Urothelium cell line (cell line): ENCODE results near the gene KANSL2.
"Not testable (repeated sequence)": the region's sequence is repeated elsewhere in the genome, so short reads cannot be mapped to it uniquely, and the experiment has no call there.

Source experiments
- DNase-seq: peaks from one replicate; pipeline ENCODE4 v3.0.0; 2011; ENCODE audit warnings: low spot score, mixed read lengths
- FAIRE-seq: peaks from 2 replicates; lab custom pipeline; 2011; peaks lifted over from hg19 to GRCh38; lab: Jason Lieb, UNC

Gene KANSL2

GRCh38 chr12:48686037-48686595 lies 4.1 kb upstream of the KANSL2 start:
- FAIRE-seq (no peak), DNase-seq (no peak)

DNA sequence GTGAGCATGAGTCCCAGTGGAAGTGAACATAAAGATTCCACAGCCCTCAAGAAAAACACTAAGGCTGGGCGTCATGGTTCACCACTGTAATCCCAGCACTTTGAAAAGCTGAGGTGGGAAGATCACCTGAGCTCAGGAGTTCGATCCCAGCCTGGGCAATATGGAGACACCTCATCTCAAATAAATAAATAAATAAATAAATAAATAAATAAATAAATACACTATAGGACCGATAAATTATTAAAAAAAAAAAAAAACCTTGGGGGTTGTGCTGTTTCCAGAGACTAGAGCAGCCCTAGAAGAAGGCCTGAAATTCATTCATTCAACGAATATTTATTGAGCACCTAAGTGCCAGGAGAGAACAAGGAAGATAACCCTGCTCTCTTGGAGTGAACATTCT lies 1.5 kb upstream of the KANSL2 start:
- FAIRE-seq = no peak
- DNase-seq = no peak

GRCh38 chr12:48682927-48683326 lies 889 bp upstream of the KANSL2 start:
- no peak for DNase-seq
- no peak for FAIRE-seq

DNA sequence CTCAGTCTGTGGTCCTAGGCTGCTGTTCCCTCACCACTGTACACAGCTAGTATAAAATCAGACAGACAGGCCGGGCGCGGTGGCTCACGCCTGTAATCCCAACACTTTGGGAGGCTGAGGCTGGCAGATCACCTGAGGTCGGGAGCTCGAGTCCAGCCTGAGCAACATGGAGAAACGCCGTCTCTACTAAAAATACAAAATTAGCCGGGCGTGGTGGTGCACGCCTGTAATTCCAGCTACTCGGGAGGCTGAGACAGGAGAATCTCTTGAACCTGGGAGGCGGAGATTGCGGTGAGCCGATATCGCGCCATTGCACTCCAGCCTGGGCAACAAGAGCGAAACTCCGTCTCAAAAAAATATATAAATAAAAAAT lies 481 bp upstream of the KANSL2 start:
- DNase-seq, FAIRE-seq: not testable (repeated sequence)

DNA sequence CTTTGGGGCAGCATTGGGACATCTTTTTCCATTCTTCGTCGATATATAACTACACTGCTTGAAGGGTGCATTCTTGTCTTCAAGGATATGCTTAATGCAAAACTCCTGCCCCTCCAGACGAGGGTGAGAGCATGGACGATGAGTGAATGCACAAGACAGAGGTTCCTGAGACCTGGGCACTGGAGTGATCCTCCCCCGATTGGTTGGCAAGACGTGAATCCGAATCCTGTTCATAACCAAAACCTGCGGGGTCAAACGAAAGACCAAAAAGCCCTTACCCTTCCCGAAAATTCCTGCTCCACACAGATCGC lies 684 bp downstream of the KANSL2 start:
- DNase-seq (no peak), FAIRE-seq (no peak)

DNA sequence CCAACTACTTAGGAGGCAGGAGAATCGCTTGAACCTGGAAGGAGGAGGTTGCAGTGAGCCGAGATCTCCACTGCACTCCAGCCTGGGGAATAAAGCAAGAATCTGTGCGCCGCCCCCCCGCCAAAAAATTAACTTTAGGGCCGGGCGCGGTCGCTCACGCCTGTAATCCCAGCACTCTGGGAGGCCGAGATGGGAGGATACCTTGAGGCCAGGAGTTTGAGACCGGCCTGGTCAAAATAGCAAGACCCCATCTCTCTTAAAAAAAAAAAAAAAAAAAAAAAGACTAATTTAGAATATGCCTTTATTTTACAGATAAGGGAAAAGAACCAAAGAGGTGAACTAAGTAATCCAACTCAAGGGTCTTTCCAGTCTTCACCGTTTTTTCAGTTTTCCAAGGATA lies 1.2 kb downstream of the KANSL2 start:
- DNase-seq = no peak
- FAIRE-seq = no peak

- DNase-seq (no peak), FAIRE-seq (no peak)
Observed at GRCh38 chr12:48678551-48679185, 3.4 kb downstream of the KANSL2 start.

DNA sequence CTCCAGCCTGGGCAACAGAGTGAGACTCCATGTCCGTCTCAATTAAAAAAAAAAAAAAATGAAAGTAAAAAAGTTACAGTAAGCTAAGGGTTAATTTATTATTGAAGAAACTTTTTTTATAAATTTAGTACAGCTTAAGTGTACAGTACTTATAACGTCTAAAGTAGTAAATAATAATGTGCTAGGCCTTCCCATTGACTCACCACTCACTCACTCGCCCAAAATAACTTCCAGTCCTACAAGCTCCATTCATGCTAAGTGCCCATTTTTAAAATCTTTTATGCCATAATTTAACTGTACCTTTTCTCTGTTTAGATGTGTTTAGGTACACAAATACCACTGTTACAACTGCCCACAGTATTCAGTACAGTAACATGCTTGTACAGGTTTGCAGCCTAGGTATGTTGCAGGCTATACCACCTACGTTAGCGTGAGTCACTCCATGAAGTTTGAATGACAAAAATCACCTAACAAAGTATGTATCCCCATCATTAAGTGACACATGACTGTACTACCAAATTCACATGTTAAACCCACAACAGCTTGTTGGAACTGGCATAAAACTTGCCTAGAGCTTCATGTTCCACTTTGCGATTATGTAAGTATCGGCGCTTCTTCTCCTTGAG lies 10.7 kb downstream of the KANSL2 start:
- no peak for FAIRE-seq
- DNase-seq = no peak

GRCh38 chr12:48668996-48669395 lies 13.0 kb downstream of the KANSL2 start:
- DNase-seq (no peak), FAIRE-seq (no peak)

GRCh38 chr12:48659863-48660262 lies 22.2 kb downstream of the KANSL2 start:
- no peak for DNase-seq
- no peak for FAIRE-seq

DNA sequence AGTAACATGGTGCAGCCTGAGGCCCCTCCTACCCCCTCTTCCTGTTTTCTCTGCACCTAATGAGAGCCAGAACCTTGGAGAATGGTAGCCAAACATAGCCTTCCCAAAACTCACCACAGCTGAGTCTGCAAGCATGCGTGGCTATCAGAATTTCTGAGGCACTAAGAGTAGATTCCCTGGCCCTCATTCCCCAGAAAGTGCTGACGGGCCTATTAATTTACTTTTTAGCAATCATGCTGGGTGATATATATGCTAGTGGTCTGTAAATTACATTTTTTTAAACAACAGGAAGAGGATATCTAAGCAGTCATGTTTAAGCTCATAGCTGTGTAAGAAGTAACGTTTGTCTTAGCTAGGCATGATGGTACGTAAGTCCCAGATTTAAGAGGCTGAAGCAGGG lies 30.4 kb downstream of the KANSL2 start:
- DNase-seq (no peak), FAIRE-seq (no peak)

DNA sequence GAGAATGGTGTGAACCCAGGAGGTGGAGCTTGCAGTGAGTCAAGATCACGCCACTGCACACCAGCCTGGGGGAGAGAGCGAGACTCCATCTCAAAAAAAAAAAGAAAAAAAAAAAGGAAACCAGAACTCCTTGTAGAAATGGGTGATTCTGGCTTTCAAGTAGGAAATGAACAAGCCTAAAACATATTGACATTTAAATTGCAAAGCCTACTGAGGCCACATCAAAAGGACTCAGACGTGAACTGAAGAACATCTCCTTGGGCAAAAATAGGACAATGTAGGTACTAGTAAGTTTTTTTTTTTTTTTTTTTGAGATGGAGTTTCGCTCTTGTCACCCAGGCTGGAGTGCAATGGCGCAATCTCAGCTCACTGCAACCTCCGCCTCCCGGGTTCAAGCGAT lies 36.7 kb downstream of the KANSL2 start:
- FAIRE-seq, DNase-seq: not testable (repeated sequence)

DNA sequence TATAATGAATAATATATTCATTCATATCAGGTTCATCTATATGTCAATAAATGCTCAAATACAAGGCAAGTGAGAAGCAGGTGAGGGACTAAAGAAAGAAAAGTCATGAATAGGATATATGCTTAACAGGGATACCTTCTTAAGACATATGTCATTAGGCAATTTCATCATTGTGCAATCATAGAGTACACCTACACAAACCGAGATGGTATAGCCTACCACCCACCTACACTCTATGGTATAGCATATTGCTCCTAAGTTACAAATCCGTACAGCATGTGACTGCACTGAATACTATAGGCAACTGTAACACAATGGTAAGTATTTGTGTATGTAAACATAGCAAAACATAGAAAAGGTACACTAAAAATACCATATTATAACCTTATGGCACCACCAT lies 39.0 kb downstream of the KANSL2 start:
- DNase-seq (no peak), FAIRE-seq (no peak)

DNA sequence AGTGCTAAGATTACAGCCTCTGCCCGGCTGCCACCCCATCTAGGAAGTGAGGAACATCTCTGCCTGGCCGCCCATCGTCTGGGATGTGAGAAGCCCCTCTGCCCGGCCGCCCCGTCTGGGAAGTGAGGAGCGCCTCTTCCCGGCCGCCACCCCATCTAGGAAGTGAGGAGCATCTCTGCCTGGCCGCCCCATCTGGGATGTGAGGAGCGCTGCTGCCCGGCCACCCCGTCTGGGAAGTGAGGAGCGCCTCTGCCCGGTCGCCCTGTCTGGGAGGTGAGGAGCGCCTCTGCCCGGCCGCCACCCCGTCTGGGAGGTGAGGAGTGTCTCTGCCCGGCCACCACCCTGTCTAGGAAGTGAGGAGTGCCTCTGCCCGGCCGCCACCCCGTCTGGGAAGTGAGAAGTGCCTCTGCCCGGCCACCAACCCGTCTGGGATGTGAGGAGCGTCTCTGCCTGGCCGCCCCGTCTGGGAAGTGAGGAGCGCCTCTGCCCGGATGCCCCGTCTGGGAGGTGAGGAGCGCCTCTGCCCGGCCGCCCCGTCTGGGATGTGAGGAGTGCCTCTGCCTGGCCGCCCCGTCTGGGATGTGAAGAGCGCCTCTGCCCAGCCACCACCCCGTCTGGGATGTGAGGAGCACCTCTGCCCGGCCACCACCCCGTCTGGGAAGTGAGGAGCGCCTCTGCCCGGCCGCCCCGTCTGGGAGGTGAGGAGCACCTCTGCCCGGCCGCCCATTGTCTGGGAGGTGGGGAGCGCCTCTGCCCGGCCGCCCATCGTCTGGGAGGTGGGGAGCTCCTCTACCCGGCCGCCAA lies 40.1 kb downstream of the KANSL2 start:
- not testable (repeated sequence) for DNase-seq

GRCh38 chr12:48640854-48641253 lies 41.2 kb downstream of the KANSL2 start:
- FAIRE-seq = no peak
- no peak for DNase-seq

More for the DNA sequence above, 40.1 kb downstream of the KANSL2 start:
- FAIRE-seq = not testable (repeated sequence)

DNA sequence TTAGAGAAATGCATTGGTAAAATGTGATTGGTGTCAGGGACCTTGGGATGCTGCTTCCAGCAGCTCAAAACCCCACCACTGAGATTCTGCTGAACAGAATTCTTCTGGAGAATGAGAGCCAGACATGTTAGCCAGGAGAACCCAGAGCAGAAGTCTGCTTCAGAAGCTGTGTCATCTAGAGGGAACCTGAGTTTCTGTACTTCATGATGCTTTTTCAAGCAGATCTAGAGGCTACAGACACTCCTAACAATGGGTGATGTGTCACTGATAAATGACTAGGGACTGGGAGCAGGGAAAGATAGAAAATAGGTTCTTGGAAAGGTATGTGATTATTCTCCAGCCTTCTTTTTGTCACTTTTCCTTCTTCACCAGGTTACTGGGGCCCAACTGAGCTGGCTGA lies 41.6 kb downstream of the KANSL2 start:
- FAIRE-seq (no peak), DNase-seq (no peak)

GRCh38 chr12:48631071-48631470 lies 51.0 kb downstream of the KANSL2 start:
- DNase-seq (no peak), FAIRE-seq (no peak)

GRCh38 chr12:48630346-48630745 lies 51.7 kb downstream of the KANSL2 start:
- FAIRE-seq (no peak), DNase-seq (no peak)

GRCh38 chr12:48629541-48629940 lies 52.5 kb downstream of the KANSL2 start:
- no peak for FAIRE-seq
- DNase-seq = no peak

DNA sequence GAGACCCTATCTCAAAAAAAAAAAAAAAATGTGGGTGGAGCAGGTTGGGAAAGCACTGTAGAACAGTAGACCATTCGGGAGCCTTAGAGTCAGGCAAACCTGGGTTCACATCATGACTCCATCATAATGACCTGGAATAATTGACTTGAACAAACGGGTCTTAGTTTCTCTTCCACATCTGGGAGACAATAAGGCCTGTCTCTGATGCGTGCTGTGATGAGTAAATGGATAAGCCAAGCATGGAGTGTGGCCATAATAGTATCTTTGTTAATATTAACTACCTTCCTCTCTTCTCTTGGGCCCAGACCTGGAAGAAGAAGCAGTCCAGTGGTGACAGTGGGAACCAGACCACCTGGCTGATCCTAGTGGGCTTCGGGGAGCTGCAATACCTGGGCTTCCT lies 54.5 kb downstream of the KANSL2 start:
- no peak for DNase-seq
- FAIRE-seq = no peak

DNA sequence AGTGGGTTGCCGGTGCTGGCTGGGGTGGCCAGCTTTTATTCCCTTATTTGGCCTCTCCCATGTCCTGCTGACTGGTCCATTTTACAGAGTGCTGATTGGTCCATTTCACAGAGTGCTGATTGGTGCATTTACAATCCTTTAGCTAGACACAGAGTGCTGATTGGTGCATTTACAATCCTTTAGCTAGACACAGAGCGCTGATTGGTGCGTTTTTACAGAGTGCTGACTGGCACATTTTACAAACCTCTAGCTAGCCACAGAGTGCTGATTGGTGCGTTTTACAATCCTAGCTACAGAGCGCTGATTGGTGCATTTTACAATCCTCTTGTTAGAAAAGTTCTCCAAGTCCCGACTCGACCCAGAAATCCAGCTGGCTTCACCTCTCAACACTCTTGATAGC lies 59.0 kb downstream of the KANSL2 start:
- FAIRE-seq, DNase-seq: not testable (repeated sequence)

DNA sequence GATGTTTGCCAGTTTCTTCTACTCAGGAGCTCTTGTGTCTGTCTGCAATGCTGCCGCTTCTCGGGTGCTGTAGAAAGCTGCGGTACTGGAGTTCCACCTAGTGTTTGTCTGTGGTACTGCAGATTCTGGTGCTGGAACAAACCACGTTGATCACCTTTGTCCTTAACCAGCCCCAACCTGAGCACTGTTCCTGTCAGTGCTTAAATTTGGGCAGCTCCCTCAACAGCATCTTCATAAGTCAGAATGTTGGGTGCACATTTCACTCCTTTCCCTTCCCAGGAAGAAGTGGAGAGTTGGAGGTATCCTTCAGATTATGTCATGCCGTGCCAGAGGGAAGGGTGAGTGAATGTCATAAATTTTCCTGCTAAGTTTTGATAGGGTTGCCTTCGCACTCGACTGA lies 63.5 kb downstream of the KANSL2 start:
- DNase-seq (peak; percentile 81), FAIRE-seq (no peak)
